CD4-positive, alpha-beta T cell treated with Interleukin-6 for 4 hours (primary cell): ENCODE measurements around the gene EFCAB6.

Experiments
- DNase-seq: peaks from one replicate; pipeline ENCODE4 v3.0.0-alpha.2; 2020; ENCODE audit warnings: mixed read lengths

Gene EFCAB6

GRCh38 chr22:43628250-43628649 is 183.9 kb downstream of the EFCAB6 start:
- DNase-seq, result no peak

GRCh38 chr22:43627485-43628213 is 184.5 kb downstream of the EFCAB6 start:
- no peak for DNase-seq

GRCh38 chr22:43625242-43625641 is 186.9 kb downstream of the EFCAB6 start:
- no peak for DNase-seq

GRCh38 chr22:43624144-43624998 is 187.7 kb downstream of the EFCAB6 start:
- DNase-seq, result no peak

GRCh38 chr22:43622886-43623285 is 189.2 kb downstream of the EFCAB6 start:
- DNase-seq, result no peak

- no peak for DNase-seq
Observed at GRCh38 chr22:43620197-43620596, 191.9 kb downstream of the EFCAB6 start.

GRCh38 chr22:43618517-43618916 is 193.6 kb downstream of the EFCAB6 start:
- DNase-seq, result no peak

GRCh38 chr22:43616645-43617044 is 195.5 kb downstream of the EFCAB6 start:
- DNase-seq, result no peak

GRCh38 chr22:43600265-43600664 is 211.8 kb downstream of the EFCAB6 start:
- DNase-seq, result no peak

- no peak for DNase-seq
Observed at GRCh38 chr22:43592476-43592875, 219.6 kb downstream of the EFCAB6 start.

GRCh38 chr22:43591380-43591779 is 220.7 kb downstream of the EFCAB6 start:
- DNase-seq, result no peak

GRCh38 chr22:43587574-43587973 is 224.5 kb downstream of the EFCAB6 start:
- no peak for DNase-seq

- no peak for DNase-seq
Observed at GRCh38 chr22:43583501-43583900, 228.6 kb downstream of the EFCAB6 start.

GRCh38 chr22:43582394-43582793 is 229.7 kb downstream of the EFCAB6 start:
- no peak for DNase-seq

GRCh38 chr22:43580271-43580750 is 231.8 kb downstream of the EFCAB6 start:
- no peak for DNase-seq

- no peak for DNase-seq
Observed at GRCh38 chr22:43574738-43575137, 237.4 kb downstream of the EFCAB6 start.

GRCh38 chr22:43572710-43573109 is 239.4 kb downstream of the EFCAB6 start:
- no peak for DNase-seq

- no peak for DNase-seq
Observed at GRCh38 chr22:43571181-43571580, 240.9 kb downstream of the EFCAB6 start.

GRCh38 chr22:43570531-43571165 is 241.5 kb downstream of the EFCAB6 start:
- DNase-seq, result no peak

- DNase-seq, result no peak
Observed at GRCh38 chr22:43569111-43569510, 243.0 kb downstream of the EFCAB6 start.

GRCh38 chr22:43567691-43568324 is 244.3 kb downstream of the EFCAB6 start:
- no peak for DNase-seq

GRCh38 chr22:43566561-43567332 is 245.4 kb downstream of the EFCAB6 start:
- DNase-seq, result no peak
